ENCODE results near the gene OCA2.

Gene OCA2

DNA sequence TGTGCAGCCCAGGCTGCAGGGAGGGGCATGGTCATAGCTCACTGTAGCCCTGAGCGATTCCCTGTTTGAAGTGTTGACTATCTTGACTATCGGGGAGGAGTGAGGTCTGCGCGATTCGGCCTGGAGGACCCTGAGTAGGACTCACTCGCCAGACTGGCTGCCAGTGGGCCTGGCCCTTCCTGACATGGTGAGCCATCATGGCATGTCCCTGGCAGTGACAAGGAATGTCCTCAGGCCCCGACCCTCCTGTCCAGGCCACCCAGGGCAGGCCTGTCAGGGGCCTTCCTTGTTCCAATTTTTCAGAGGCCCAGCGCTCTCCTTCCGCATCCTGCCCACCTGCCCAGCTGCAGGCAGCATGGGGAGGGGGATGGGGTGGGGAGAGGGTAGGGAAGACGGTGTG is 5.2 kb upstream of the OCA2 start:
- no peak for DNase-seq

DNA sequence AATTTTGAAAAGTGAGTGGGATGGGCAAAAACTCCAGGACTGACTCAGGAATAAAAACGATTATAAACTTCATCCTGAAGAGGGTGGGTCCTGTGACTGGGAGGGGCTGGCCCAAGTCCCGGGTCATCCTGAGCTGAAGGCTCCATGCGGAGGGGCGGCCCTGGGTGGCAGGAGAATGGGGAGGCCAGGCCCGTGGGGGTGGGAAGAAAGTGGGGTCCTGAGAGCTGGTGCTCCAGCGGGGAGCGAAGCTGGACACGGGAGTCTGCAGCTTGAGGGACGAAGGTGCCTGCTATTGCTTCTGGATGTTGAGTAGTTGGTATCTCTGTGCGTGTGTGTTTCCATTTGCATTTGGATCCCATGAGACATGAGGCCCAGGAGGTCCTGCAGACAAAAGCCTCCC is 4.7 kb upstream of the OCA2 start:
- no peak for DNase-seq

DNA sequence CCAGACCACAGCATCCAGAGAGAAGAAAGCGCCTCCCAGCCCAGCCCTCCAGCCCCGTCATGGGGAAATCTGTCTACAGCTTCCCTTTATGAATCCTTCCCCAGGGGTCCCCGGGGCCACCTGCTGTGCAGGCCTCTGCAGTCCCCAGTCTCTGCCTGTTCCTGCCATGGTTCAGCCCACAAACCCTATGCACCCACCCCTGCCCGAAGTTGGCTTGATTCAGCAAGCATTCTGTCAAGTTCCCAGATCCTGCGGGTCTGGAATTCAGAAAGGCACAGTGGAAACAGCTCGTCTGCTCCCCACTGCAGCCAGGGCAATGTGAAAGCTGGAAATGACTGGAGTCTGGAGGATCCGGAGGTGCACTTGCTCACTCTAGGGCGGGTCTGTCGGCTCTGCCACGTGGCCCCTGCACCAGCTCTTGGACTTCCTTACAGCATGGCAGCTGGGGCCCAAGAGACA is 2.9 kb upstream of the OCA2 start:
- DNase-seq = no peak

DNA sequence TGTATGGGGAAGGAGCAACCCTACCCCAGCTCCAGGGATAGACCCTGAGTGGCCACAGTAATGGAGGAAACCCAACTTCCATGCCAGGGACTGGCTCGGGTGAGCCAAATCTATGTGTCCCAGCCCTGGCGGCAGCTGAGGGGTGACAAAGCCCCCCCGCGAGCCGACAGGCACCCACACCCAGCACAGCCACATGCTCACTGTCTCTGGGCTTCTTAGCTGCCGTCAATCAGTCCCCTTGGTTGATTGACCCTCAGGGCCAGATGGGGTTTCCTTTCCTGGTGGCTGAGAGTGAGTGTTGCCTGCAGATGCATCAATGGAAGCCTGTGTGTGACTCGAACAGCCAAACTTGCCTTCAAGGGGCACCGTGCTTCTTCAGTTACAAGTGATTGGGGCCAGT is 2.1 kb upstream of the OCA2 start:
- DNase-seq = no peak

DNA sequence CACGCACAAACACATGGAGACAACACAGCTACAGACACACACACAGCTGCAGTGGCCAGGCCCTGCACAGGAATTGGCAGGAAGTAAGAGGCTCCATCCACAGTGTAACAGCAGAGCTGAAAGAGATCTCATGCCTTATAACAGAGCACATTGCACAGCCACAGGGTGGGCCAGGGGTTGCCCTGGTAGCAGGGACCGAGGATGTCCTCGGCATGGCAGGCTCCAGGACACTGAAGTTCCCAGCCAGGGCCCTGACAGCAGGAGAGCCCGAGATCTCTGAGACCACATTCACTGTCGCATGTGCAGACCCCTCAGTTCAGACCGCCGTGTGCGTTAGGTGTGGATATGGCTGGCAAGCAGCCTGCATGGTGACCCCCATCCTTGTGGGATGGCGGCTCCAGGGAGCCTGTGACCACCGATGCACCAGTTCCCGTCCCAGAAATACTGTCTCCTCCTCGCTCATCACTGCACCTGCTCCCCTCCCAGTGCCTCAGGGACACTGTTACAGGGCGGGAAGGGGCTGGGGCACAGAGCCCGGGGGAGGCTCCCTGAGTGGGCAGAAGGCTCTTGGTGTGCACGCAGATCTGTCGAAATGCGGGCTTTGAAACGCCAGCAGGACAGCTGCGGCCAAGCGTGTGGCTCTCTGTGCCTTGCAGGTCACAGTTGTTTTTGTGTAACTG is 1.5 kb upstream of the OCA2 start:
- DNase-seq = no peak

DNA sequence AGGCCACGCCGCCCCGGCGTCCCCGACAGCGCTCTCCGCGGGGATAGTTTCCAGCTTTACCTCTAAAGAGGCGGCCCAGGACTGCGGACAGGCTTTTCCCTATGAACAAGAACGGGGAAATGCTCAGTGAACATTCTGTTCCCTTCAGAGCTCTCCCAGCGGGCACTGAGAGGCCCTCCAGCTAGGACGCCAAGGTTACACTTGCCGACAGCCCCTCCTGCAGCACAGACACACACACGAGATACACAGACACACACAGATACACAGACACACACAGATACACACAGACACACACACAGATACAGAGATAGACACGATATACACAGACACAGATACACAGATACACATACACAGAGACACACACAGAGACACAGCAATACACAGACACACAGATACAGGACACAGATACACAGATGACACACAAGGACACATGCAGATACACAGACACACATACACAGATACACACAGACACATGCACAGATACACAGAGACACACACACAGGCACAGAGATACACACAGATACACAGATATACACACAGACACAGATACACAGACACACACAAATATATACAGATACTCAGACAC is 533 bp upstream of the OCA2 start:
- DNase-seq = peak; percentile 56

DNA sequence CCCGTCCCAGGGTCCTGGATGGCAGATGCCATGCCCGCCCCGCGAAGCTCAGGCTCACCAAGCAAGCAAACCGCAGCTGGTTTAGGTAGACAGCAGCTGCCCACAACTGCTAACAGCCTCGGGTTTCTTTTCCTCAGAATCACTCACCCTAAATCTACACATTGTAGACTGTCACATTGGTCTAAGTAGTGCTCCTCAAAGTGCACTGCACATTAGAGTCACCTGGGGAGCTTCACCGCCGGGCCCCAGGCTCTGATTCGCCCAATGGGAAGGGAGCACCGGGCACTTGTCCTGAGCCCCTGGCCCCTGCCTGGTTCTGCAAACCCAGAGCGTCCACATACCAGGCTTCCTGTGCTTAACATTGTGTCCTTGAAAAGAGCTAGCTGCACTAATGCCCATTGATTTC is 752 bp downstream of the OCA2 start:
- DNase-seq = no peak

DNA sequence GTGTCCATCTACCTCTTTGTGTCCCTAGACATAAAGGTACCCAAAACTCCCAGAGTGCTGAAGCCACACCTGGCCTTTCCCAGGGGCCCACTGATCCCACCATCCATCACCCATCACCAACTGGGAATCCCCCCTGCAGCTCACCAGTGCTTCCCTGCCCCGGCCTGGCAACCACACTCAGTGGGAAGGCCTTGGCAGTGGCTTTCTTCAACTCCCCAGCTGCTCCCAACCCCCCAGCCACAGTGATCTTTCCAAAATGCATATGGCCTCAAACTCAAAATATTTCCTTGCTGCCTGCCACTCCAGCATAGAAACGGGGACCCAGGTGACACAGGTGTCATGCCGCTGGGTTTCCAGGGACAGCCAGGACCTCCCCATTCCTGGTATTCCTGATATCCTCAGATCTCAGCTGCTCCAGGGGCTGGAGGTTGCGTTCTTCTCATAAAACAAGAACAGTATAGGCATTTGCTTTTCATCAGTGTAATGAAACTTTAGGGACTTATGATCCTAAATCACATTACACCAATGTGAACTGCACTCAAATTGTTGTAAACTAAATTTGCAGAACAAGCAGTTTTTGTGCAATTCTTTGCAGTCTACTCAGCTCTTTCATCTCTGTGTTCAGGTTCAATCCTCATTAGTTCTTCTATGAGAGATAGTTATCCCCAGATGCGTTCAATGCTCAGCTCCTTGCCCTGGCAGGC is 1.3 kb downstream of the OCA2 start:
- DNase-seq = no peak

DNA sequence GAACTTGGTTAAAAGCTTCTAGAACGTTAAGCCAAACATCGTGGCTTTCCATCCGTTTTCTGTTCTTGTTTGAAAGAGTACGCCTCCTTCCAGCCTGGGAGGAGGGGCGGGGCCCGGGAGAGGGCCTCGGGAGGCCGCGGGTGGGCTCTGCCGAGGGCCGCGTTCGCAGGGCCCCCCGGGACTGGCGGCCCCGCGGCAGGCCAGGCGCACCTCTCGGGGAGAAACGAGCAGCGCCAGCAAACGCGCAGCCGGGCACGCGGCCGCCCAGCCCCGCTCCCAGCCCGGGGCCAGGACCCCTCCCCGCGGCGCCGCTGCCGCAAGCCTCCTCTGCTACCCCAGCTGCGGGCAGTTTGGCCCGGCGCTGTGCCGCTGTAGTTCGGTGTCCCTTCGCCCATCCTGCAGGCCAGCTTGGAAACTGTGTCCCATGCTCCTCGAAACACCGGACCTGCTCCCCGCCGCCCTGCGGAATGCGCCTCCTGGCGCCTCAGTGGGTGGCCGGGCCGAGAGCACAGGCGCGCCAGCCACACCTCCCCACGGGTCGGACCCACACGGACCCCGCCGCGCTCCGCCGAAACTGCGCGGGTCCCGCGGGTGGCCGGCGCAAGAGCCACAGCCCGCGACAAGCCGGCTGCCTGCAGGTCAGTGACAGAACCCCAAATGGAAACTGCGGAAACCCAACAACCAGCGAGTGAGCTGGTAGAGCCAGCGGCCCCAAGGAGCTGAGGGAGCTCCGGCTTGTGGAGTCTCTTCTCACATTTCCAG is 2.3 kb downstream of the OCA2 start:
- peak; percentile 80 for DNase-seq

DNA sequence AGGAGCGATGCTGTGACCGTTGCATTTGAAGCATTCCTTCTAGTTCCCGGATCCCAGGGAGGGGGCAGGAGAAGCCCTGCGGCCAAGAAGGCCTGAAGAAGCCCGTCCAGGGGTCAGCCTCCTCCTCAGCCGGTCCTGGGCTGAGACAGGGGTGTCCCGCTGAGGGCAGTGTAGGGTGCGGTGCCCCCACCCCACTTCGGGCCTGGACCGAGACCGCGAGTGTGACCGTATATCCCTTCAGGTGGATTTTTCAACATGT is 2.8 kb downstream of the OCA2 start:
- DNase-seq = peak; percentile 85

DNA sequence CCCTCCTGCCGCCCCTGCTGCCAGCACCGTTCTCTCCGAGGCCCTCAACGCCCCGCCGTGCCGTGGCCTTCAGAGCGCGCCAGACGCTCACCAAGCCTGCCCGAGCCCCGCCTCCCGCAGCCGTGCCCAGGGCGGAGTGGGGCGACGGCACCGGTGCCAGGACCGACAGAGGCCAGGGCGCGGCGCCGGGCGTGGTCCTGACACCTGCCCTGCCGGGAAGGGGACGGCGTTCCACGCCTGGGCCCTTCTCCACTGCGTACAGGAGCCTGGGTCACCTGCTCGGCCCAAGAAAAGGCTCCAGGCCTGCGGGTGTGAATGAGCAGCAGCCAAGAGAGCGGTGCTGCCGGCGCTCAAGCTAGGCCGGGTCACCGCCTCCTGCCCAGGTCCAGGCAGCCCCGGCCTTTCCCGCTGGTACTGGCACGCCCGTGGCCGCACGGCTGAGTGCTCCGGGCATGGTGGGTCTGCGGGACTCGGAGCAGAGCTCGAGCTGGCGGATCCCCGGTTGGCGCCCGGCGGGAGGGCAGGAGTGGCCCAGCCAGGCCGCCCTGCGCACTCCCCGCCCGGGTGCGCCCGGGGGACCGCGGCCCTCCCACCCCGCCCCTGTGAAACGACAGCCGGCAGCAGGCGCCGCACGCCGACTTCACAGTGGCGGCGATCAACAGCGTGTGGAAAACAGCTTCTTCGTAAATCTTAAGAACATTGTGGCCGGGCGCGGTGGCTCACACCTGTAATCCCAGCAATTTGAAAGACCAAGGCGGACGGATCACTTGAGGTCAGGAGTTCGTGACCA is 4.2 kb downstream of the OCA2 start:
- DNase-seq = peak; percentile 82

DNA sequence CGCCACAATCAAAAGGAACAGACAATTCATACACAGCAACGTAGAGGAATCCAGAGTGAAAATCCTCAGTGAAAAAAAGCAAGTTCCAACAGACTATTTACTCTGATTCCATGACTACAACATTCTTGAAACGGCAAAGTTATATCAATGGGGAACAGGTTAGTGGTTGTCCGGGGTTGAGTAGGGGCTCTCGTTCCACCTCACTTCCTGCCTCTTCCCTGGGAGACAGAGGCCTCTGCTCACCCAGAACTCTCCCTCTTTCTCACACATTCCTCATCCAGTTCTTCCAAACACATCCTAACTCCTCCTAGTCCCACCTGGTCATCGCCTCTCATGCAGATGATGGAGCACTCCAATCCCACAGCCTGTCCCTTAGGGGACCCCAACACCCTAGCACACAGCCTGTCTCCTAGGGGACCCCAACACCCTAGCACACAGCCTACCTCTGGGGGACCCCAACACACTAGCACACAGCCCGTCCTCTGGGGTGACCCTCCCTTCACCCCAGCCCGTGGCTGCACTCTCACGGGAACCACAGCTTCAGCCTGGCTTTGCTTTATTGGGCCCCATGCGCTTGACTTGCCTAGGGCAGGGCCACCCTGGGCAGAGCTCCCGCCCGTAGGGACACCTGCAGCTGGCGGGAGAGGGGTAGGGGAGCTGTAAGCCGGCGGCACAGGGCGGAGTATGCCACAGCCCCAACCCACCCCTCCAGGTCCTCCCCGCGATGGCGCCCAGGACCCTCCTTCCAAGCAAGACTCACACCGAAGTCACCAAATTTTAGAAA is 5.2 kb downstream of the OCA2 start:
- no peak for DNase-seq

DNA sequence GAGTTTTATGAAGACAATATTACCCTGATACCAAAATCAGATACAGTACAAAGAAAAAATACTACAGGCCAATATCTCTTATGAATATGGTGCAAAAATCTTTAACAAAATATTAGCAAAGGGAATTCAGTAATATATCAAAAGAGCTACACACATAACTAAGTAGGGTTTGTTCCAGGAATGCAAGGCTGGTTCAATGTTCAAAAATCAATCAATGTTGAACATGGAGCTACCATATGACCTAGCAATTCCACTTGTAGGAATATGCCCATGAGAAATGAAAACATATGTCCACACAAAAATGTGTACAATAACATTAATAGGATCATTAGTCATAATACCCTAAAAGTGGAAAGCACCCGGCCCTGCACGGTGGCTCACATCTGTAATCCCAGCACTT is 7.8 kb downstream of the OCA2 start:
- no peak for DNase-seq

DNA sequence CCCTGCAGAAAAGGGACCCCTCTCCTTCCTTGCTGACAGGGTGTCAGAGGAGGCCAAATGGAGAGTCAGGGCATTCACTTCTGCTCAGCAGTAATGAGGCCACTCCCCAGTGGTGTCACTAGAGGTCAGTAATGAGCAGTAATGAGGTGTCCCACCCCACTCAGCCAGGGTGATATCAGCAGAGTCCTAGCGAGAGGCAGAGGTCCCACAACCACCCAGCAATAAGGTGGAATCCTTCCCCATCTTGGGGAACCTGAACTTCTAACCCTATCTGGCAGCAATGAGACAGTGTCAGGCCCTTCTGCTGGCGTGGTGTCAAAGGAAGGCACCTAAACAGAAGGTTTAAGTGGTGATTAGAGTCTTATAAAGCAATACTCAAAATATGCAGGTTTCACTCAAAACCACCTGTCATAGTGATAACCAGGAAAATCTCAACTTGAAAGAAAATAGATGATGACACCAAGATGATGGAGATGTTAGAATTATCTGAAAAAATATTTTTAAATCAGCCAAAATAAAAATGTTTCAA is 12.9 kb downstream of the OCA2 start:
- DNase-seq = no peak

DNA sequence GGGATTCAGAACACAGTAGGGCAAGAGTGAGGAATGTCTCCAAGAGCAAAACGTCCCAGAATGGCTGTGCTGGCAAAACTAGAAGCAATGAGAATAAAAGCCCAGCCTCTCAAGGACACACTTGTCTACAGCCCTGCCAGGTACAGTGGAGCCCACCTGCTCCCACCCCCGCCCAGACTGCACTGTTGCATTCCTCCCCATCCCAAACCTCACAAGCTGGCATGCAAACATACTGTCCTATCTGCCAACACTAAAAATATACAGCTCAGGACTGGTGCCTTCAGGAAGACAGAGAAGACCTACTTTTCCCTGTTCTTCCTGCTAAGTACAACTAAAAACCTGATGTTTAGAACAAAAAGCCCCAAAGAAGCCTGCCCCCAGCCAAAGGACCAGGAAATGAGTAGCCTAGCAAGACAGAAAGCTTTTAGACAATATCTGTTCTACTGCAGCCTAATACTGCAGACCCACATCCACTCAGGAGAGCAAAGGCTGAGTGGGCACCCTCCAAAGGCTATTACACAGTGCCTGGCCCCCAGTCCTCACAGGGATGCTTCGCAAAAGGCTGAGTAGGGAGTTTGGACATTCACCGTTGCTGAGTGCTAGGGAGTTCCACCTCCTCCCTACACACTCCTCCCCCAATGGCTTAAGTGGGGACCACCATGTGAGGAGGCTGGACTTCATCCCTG is 13.5 kb downstream of the OCA2 start:
- no peak for DNase-seq

DNA sequence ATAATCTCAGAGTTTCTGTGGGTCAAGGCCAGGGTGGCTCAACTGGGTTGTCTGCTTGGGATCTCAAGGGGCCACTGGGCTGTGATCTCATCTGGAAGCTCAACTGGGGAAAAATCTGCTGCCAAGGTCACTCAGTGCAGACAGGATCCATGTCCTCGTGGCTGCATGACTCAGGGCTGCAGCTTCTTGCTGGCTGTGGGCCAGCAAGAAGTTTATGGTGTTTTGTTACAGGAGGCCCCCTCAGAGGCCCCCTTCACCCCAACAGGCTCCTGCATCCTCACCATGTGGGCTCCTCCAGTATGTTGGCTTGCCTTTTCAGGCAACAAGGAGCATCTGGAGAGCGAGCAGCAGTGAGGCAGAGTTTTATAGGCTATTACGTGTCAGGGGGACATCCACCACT is 14.6 kb downstream of the OCA2 start:
- no peak for DNase-seq

DNA sequence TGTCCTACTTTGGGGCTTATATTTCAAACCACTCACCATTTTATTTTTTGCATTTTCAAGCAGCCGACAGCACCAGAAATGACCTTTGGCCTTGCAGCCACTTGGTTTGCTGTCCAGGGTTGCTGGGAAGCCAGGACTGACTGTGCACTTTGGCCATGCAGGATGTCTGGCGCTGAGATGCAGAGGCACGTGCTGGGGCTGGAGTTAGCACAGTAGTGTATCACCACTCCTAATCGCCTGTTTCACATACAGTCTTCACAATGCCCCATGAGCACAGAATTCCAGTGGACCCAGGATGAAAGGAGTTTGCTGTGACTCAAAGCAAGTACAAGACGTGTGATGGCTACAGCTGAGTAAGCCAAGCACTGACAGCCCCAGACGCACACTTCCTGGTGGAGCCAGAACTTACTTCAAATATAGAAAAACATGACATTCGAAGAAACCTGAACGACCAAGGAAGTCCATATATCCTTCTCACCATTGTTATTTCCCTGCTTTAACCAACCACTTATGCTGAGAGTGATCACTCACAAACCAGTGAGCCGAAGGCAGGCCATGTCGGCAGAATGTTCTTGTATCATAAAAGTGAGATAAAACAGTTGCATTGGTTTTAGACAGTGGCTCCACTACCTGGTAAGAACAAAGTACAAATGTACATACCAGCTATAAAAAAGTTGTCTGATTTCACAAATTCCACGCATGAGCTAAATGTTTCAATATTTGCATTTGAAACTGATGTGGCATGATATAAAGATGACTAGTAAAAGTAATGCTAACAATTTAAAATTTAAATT is 16.0 kb downstream of the OCA2 start:
- DNase-seq = no peak

DNA sequence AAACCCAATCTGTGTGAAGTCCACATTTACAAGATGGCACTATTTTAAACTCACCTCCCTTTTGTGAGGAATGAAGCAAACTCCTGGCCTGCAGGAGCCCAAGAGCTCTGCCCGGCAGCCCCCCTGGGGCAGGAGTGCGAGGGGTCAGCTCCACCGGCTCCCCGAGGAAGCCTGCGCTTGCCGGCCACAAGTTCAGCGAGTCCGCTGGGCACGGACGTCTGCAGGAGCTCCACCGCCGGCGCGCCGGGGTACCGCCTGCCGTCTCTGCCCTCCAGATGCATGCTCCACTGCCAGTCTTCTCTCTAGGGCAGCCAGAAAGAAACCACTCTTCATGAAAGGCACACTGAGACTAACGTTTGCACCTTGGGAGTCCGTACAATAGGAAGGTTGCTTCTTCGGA is 17.5 kb downstream of the OCA2 start:
- no peak for DNase-seq

DNA sequence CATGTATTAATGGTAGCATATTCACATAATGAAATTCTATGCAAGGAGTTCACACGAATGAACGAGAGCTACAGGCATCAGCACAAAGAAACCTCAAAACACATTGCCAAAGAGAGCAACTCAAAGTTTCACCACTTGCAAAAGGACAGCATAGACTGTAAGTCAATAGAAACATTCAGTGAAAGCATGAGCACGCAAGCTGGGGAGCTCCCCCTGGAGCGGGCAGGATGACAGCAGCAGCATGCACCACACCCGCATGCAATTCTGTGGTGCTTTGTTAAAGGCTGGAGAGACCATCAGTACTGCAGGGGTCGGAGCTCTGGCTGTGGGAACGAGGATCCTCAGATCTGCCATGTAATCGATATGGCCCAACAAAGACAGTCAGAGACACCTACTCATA is 18.7 kb downstream of the OCA2 start:
- no peak for DNase-seq

Measured in right kidney (tissue), 1 donor.